Liver (tissue), 9 donors: ENCODE data around the gene FAAH2. TPM values are rescaled to one million over a fixed set of nuclear protein-coding genes. Genes with fewer than 3 reads are reported as not detected.

ENCODE experiments used
- DNase-seq: peaks from one replicate; pipeline ENCODE4 v3.0.0-alpha.2; 2017; ENCODE audit warnings: low spot score
- H3K27ac ChIP-seq, 2 donors: one replicate each; pipeline ENCODE4 v1.7.0; 2013; ENCODE audit warnings: inconsistent platforms in 2 of 2, low read length in 2 of 2, control low read depth in 1 of 2, low read depth in 1 of 2, mild to moderate bottlenecking in 1 of 2
- H3K27me3 ChIP-seq, 4 donors: one replicate each; pipeline versions ENCODE4 v1.6.1 to v1.7.0; 2013; ENCODE audit warnings: low read length in 3 of 4, inconsistent platforms in 1 of 4, mild to moderate bottlenecking in 1 of 4, moderate library complexity in 1 of 4; ENCODE audit not compliant: control insufficient read depth in 4 of 4, insufficient read depth in 4 of 4
- H3K36me3 ChIP-seq, 4 donors: one replicate each; pipeline versions ENCODE4 v1.6.1 to v1.7.0; 2013; ENCODE audit warnings: low read length in 3 of 4, mild to moderate bottlenecking in 3 of 4, low read depth in 1 of 4, moderate library complexity in 1 of 4; ENCODE audit not compliant: control insufficient read depth in 4 of 4, insufficient read depth in 3 of 4
- H3K4me1 ChIP-seq, 4 donors: one replicate each; pipeline versions ENCODE4 v1.6.1 to v1.7.0; 2013; ENCODE audit warnings: low read length in 3 of 4, mild to moderate bottlenecking in 3 of 4, moderate library complexity in 1 of 4; ENCODE audit not compliant: control insufficient read depth in 4 of 4, insufficient read depth in 4 of 4
- H3K4me3 ChIP-seq, 3 donors: one replicate each; pipeline versions ENCODE4 v1.6.1 to v1.7.0; 2013; ENCODE audit warnings: low read length in 3 of 3, control low read depth in 1 of 3, low read depth in 1 of 3, mild to moderate bottlenecking in 1 of 3
- H3K9ac ChIP-seq, 2 donors: one replicate each; pipeline ENCODE4 v1.7.0; 2013; ENCODE audit warnings: low read length in 2 of 2, mild to moderate bottlenecking in 2 of 2, moderate library complexity in 2 of 2, control low read depth in 1 of 2, low read depth in 1 of 2
- H3K9me3 ChIP-seq, 4 donors: one replicate each; pipeline versions ENCODE4 v1.6.1 to v1.7.0; 2013; ENCODE audit warnings: low read length in 3 of 4; ENCODE audit not compliant: control insufficient read depth in 4 of 4
- ATF3 ChIP-seq: IDR thresholded peaks from 2 replicates; pipeline ENCODE4 v1.6.1; 2016; ENCODE audit warnings: antibody characterized with exemption
- EGR1 ChIP-seq, 2 donors: IDR thresholded peaks; 2 replicates each; pipeline ENCODE4 v1.6.1; 2016 to 2018; ENCODE audit warnings: antibody characterized with exemption in 2 of 2, low read depth in 2 of 2
- FOXA1 ChIP-seq: IDR thresholded peaks from 2 replicates; pipeline ENCODE4 v1.6.1; 2016; ENCODE audit warnings: antibody characterized with exemption
- FOXA2 ChIP-seq: IDR thresholded peaks from 2 replicates; pipeline ENCODE4 v1.6.1; 2016; ENCODE audit warnings: antibody characterized with exemption
- GABPA ChIP-seq, 2 donors: IDR thresholded peaks in 1 of 2; conservative IDR thresholded peaks in 1 of 2; 2 replicates each; pipeline ENCODE4 v1.6.1; 2016; ENCODE audit warnings: antibody characterized with exemption in 2 of 2, mild to moderate bottlenecking in 1 of 2, moderate library complexity in 1 of 2
- HNF4A ChIP-seq, 2 donors: conservative IDR thresholded peaks; 2 replicates each; pipeline ENCODE4 v1.6.1; 2016; ENCODE audit warnings: antibody characterized with exemption in 2 of 2, mild to moderate bottlenecking in 2 of 2
- HNF4G ChIP-seq: IDR thresholded peaks from 2 replicates; pipeline ENCODE4 v1.6.1; 2016; ENCODE audit warnings: antibody characterized with exemption
- JUND ChIP-seq, 2 donors: IDR thresholded peaks; 2 replicates each; pipeline ENCODE4 v1.6.1; 2016; ENCODE audit warnings: antibody characterized with exemption in 2 of 2
- MAX ChIP-seq: IDR thresholded peaks from 2 replicates; pipeline ENCODE4 v1.6.1; 2016; ENCODE audit warnings: antibody characterized with exemption
- NR2F2 ChIP-seq: IDR thresholded peaks from 2 replicates; pipeline ENCODE4 v1.6.1; 2016; ENCODE audit warnings: antibody characterized with exemption
- RAD21 ChIP-seq, 2 donors: IDR thresholded peaks; 2 replicates each; pipeline ENCODE4 v1.6.1; 2016; ENCODE audit warnings: antibody characterized with exemption in 2 of 2, mild to moderate bottlenecking in 2 of 2
- RXRA ChIP-seq, 2 donors: IDR thresholded peaks; 2 replicates each; pipeline ENCODE4 v1.6.1; 2017 to 2018; ENCODE audit warnings: antibody characterized with exemption in 2 of 2, mild to moderate bottlenecking in 1 of 2
- TAF1 ChIP-seq: conservative IDR thresholded peaks from 2 replicates; pipeline ENCODE4 v1.6.1; 2016; ENCODE audit warnings: antibody characterized with exemption, mild to moderate bottlenecking
- YY1 ChIP-seq: IDR thresholded peaks from 2 replicates; pipeline ENCODE4 v1.6.1; 2016; ENCODE audit warnings: antibody characterized with exemption, mild to moderate bottlenecking
- ZBTB33 ChIP-seq: IDR thresholded peaks from 2 replicates; pipeline ENCODE4 v1.6.1; 2016; ENCODE audit warnings: antibody characterized with exemption
- WGBS: extraction: QIAGEN DNeasy Blood & Tissue Kit; methylation state at CpG from one replicate; pipeline ENCODE4 v1.1.7; 2013; 5-methylcytosine and 5-hydroxymethylcytosine counted together
- polyA plus RNA-seq, 2 donors: library from polyadenylated mRNA; stranded (reverse) in 1 of 2; unstranded in 1 of 2; fragments of 200-250 nt in 1 of 2; fragments of >200 nt in 1 of 2; fragmentation: Nextera tagmentation in 1 of 2; extraction: Ambion mirVana in 1 of 2; gene quantifications; one replicate each; pipeline versions ENCODE4 v1.2.1 to v1.2.3, GENCODE V29; 2013 to 2015
- total RNA-seq, 2 donors: library from RNA; depleted of rRNA; stranded (reverse); fragments of >200 nt; gene quantifications; one replicate each; pipeline ENCODE4 v1.2.3, GENCODE V29; 2014
- TF ChIP-seq, protein P1 (sequence below): fragments of 150-350 bp; IDR thresholded peaks from 2 replicates; pipeline ENCODE4 v1.5.1; 2017; ENCODE audit warnings: improper control_type of control experiment, low read depth, low read length; ENCODE audit not compliant: missing input control
- TF ChIP-seq, protein P2 (sequence below): IDR thresholded peaks from 2 replicates; pipeline ENCODE4 v1.6.1; 2016; ENCODE audit warnings: antibody characterized with exemption, mild to moderate bottlenecking
- donor health status: healthy.
- donor health status: healthy.
- donor health status: healthy.
- donor health status: healthy.
- donor health status: healthy.

The FAAH2 gene
- total and polyA plus RNA-seq, 4 donors = 3.6 to 13.9 (median 5.8) TPM

DNA sequence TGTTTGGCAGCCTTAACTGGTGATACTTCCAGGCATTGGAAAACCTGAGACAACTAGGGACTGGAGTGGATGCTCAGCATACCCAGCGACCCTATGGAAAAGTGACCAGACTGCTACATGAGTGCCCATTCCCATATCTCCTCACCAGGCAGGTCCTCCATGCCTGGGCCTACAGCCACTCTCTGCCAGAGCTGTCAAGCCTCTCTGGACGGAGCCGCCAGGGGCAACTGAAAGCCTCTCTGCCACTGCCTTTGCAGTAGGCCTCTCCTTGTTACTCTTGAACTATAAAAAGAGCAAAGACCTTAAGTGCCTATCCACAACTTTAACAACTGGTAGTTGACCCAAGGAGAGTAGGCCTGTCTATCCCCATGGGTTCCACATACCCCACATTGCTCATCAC lies 20.2 kb upstream of the FAAH2 start:
- Histone ChIP-seq H3K36me3 (no peaks in the 10 kb centered on the region), H3K27ac (no peak overlapping the region), H3K27me3 (no peaks in the 10 kb centered on the region), H3K4me3 (no peak overlapping the region), H3K9me3 (peaks cover 0 to 10% (median 5%) of the 10 kb centered on the region in 4 donors), H3K4me1 (no peaks in the 10 kb centered on the region), H3K9ac (no peak overlapping the region)
- DNase-seq = no peak
- 92% methylated on average over 3 of the region's 3 CpGs for WGBS
- no peak for TF ChIP-seq FOXA1
- no peak for TF ChIP-seq HNF4G
- TF ChIP-seq, protein P1, sequence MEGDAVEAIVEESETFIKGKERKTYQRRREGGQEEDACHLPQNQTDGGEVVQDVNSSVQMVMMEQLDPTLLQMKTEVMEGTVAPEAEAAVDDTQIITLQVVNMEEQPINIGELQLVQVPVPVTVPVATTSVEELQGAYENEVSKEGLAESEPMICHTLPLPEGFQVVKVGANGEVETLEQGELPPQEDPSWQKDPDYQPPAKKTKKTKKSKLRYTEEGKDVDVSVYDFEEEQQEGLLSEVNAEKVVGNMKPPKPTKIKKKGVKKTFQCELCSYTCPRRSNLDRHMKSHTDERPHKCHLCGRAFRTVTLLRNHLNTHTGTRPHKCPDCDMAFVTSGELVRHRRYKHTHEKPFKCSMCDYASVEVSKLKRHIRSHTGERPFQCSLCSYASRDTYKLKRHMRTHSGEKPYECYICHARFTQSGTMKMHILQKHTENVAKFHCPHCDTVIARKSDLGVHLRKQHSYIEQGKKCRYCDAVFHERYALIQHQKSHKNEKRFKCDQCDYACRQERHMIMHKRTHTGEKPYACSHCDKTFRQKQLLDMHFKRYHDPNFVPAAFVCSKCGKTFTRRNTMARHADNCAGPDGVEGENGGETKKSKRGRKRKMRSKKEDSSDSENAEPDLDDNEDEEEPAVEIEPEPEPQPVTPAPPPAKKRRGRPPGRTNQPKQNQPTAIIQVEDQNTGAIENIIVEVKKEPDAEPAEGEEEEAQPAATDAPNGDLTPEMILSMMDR = no peak
- no peak for TF ChIP-seq TAF1
- no peak for TF ChIP-seq RXRA (IDR thresholded peaks at IDR 0.05)
- TF ChIP-seq ATF3 = no peak
- TF ChIP-seq, protein P2, sequence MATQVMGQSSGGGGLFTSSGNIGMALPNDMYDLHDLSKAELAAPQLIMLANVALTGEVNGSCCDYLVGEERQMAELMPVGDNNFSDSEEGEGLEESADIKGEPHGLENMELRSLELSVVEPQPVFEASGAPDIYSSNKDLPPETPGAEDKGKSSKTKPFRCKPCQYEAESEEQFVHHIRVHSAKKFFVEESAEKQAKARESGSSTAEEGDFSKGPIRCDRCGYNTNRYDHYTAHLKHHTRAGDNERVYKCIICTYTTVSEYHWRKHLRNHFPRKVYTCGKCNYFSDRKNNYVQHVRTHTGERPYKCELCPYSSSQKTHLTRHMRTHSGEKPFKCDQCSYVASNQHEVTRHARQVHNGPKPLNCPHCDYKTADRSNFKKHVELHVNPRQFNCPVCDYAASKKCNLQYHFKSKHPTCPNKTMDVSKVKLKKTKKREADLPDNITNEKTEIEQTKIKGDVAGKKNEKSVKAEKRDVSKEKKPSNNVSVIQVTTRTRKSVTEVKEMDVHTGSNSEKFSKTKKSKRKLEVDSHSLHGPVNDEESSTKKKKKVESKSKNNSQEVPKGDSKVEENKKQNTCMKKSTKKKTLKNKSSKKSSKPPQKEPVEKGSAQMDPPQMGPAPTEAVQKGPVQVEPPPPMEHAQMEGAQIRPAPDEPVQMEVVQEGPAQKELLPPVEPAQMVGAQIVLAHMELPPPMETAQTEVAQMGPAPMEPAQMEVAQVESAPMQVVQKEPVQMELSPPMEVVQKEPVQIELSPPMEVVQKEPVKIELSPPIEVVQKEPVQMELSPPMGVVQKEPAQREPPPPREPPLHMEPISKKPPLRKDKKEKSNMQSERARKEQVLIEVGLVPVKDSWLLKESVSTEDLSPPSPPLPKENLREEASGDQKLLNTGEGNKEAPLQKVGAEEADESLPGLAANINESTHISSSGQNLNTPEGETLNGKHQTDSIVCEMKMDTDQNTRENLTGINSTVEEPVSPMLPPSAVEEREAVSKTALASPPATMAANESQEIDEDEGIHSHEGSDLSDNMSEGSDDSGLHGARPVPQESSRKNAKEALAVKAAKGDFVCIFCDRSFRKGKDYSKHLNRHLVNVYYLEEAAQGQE = no peak
- TF ChIP-seq JUND (IDR thresholded peaks at IDR 0.05) = no peak
- no peak for TF ChIP-seq FOXA2
- TF ChIP-seq EGR1 (IDR thresholded peaks at IDR 0.05; ENCODE audit: low read depth in 2 of 2) = no peak
- no peak for TF ChIP-seq YY1
- no peak for TF ChIP-seq ZBTB33
- TF ChIP-seq GABPA (IDR thresholded peaks at IDR 0.05 in 1 of 2, conservative IDR thresholded peaks at IDR 0.05 in 1 of 2) = no peak
- TF ChIP-seq MAX = no peak
- no peak for TF ChIP-seq NR2F2

- Histone ChIP-seq H3K27ac (no peak overlapping the region), H3K4me1 (no peaks in the 10 kb centered on the region), H3K27me3 (no peaks in the 10 kb centered on the region), H3K9ac (no peak overlapping the region), H3K36me3 (no peaks in the 10 kb centered on the region), H3K9me3 (peaks cover 0 to 10% (median 5%) of the 10 kb centered on the region in 4 donors), H3K4me3 (no peak overlapping the region)
- WGBS = 65% methylated on average over 2 of the region's 2 CpGs
- no peak for DNase-seq
- TF ChIP-seq HNF4G (no peak), HNF4A (conservative IDR thresholded peaks at IDR 0.05) (no peak), FOXA1 (no peak), RXRA (IDR thresholded peaks at IDR 0.05) (no peak), EGR1 (IDR thresholded peaks at IDR 0.05; ENCODE audit: low read depth in 2 of 2) (no peak), GABPA (IDR thresholded peaks at IDR 0.05 in 1 of 2, conservative IDR thresholded peaks at IDR 0.05 in 1 of 2) (no peak), NR2F2 (no peak), MAX (no peak), FOXA2 (no peak), RAD21 (IDR thresholded peaks at IDR 0.05) (no peak), YY1 (no peak)
Observed at GRCh38 chrX:57266871-57267270, 19.6 kb upstream of the FAAH2 start.
